Mammary epithelial cell (primary cell): ENCODE measurements around the gene HEPACAM.

ENCODE experiments used
- CTCF ChIP-seq, 2 donors: IDR thresholded peaks in 1 of 2; conservative IDR thresholded peaks in 1 of 2; 2 replicates each; pipeline ENCODE4 v1.5.1; 2011 to 2012; ENCODE audit warnings: inconsistent platforms in 2 of 2, low read length in 2 of 2, mild to moderate bottlenecking in 2 of 2, control low read depth in 1 of 2, low read depth in 1 of 2; ENCODE audit not compliant: insufficient read depth in 1 of 2; ENCODE audit errors: extremely low read depth in 1 of 2
- EZH2 ChIP-seq: IDR thresholded peaks from 2 replicates; pipeline ENCODE4 v1.6.1; 2012; ENCODE audit warnings: low read length, inconsistent platforms, borderline replicate concordance

GRCh38 chr11:124983674-124984511 is 48.0 kb upstream of the HEPACAM start:
- TF ChIP-seq CTCF (conservative IDR thresholded peaks at IDR 0.05 in 1 of 2, IDR thresholded peaks at IDR 0.05 in 1 of 2; ENCODE audit: extremely low read depth in 1 of 2, insufficient read depth in 1 of 2, low read depth in 1 of 2, low read length in 2 of 2), result no peak
- no peak for TF ChIP-seq EZH2
